Sigmoid colon (tissue), 7 donors: ENCODE results near the gene GLIS1. TPM values are rescaled to one million over a fixed set of nuclear protein-coding genes. Genes with fewer than 3 reads are reported as not detected.

Experiments used
- DNase-seq: peaks from one replicate; pipeline ENCODE4 v3.0.0-alpha.2; 2019
- H3K27ac ChIP-seq, 4 donors: fragments of 200-600 bp; sonication (generic); one replicate each; pipeline ENCODE4 v1.5.1; 2016 to 2019; ENCODE audit warnings: mild to moderate bottlenecking in 1 of 4
- H3K27me3 ChIP-seq, 3 donors: fragments of 200-600 bp; sonication (generic); one replicate each; pipeline ENCODE4 v1.5.1; 2019; ENCODE audit warnings: mild to moderate bottlenecking in 1 of 3
- H3K36me3 ChIP-seq, 4 donors: fragments of 200-600 bp; sonication (generic); one replicate each; pipeline ENCODE4 v1.5.1; 2016 to 2019
- H3K4me1 ChIP-seq, 4 donors: fragments of 200-600 bp; sonication (generic); one replicate each; pipeline ENCODE4 v1.5.1; 2017 to 2019
- H3K4me3 ChIP-seq, 4 donors: fragments of 200-600 bp; sonication (generic); one replicate each; pipeline ENCODE4 v1.5.1; 2017 to 2019; ENCODE audit warnings: mild to moderate bottlenecking in 2 of 4, moderate library complexity in 1 of 4
- H3K9me3 ChIP-seq, 4 donors: fragments of 200-600 bp in 3 of 4; sonication (generic) in 3 of 4; one replicate each; pipeline versions ENCODE4 v1.5.1 to v1.6.1; 2013 to 2019
- CTCF ChIP-seq, 4 experiments: fragments of 450-650 bp in 3 of 4; fragments of 200-600 bp in 1 of 4; IDR thresholded peaks; one replicate each; pipeline ENCODE4 v1.5.1; 2016 to 2019; ENCODE audit warnings: antibody characterized with exemption in 4 of 4, mild to moderate bottlenecking in 3 of 4, moderate library complexity in 2 of 4
- EP300 ChIP-seq, 4 donors: sonication (generic); formaldehyde crosslinking; IDR thresholded peaks; one replicate each; pipeline ENCODE4 v1.6.1; 2017; ENCODE audit warnings: antibody characterized with exemption in 4 of 4
- POLR2A ChIP-seq, 2 donors: fragments of 450-650 bp; IDR thresholded peaks; one replicate each; pipeline ENCODE4 v1.6.1; 2016; ENCODE audit warnings: antibody characterized with exemption in 2 of 2, mild to moderate bottlenecking in 2 of 2, moderate library complexity in 2 of 2
- POLR2AphosphoS5 ChIP-seq, 4 donors: sonication (generic); formaldehyde crosslinking; IDR thresholded peaks; one replicate each; pipeline ENCODE4 v1.6.1; 2017; ENCODE audit warnings: antibody characterized with exemption in 4 of 4
- whole genome bisulfite sequencing, 2 donors: extraction: QIAGEN DNeasy Blood & Tissue Kit; methylation state at CpG; one replicate each; pipeline ENCODE4 v1.1.7; 2013; 5-methylcytosine and 5-hydroxymethylcytosine counted together
- intact Hi-C: fragments of 100-400 bp; cut with DNase I; formaldehyde crosslinking; loops from one replicate; pipeline ENCODE4 v1.15.1; 2023
- polyA plus RNA-seq, 3 donors: library from polyadenylated mRNA; stranded (reverse); fragments of 200-250 nt; gene quantifications; one replicate each; pipeline ENCODE4 v1.2.3, GENCODE V29; 2013
- total RNA-seq, 4 donors: library from RNA; depleted of rRNA; stranded (reverse); fragments of >200 nt; gene quantifications; one replicate each; pipeline ENCODE4 v1.1.0, GENCODE V29; 2016
- donor health status: healthy with polysubstance abuse.
- donor health status: Bipolar disorder and iron deficiency.
- donor health status: healthy.

GLIS1 gene
- total and polyA plus RNA-seq, 7 donors, result 0.16 to 0.83 (median 0.32) TPM; not detected in 4

- Histone ChIP-seq H3K36me3 (no peaks in the 10 kb centered on the region), H3K9me3 (no peaks in the 10 kb centered on the region), H3K27ac (no peak overlapping the region), H3K4me1 (peaks cover 0 to 25% (median 12%) of the 10 kb centered on the region in 4 donors), H3K27me3 (no peaks in the 10 kb centered on the region), H3K4me3 (no peak overlapping the region)
- WGBS, 2 donors, result 74 to 81% methylated on average over 11 of the region's 11 CpGs
- TF ChIP-seq POLR2AphosphoS5 (IDR thresholded peaks at IDR 0.05) (no peak), CTCF (IDR thresholded peaks at IDR 0.05) (no peak), EP300 (IDR thresholded peaks at IDR 0.05) (no peak), POLR2A (IDR thresholded peaks at IDR 0.05) (no peak)
- no peak for DNase-seq
- intact Hi-C loops, result no loop called here
Observed at GRCh38 chr1:53521924-53522552, 216.9 kb downstream of the GLIS1 start.

GRCh38 chr1:53520481-53520880 is 218.5 kb downstream of the GLIS1 start:
- H3K4me1 ChIP-seq, result peaks cover 0 to 10% (median 0%) of the 10 kb centered on the region in 4 donors
- no peaks in the 10 kb centered on the region for H3K9me3 ChIP-seq
- TF ChIP-seq POLR2AphosphoS5 (IDR thresholded peaks at IDR 0.05), result no peak
- TF ChIP-seq CTCF (IDR thresholded peaks at IDR 0.05), result no peak
- no peak for TF ChIP-seq EP300 (IDR thresholded peaks at IDR 0.05)
- TF ChIP-seq POLR2A (IDR thresholded peaks at IDR 0.05), result no peak
- H3K27me3 ChIP-seq, result no peaks in the 10 kb centered on the region
- intact Hi-C loops, result no loop called here
- 88 to 93% methylated on average over 13 of the region's 13 CpGs for WGBS, 2 donors
- H3K36me3 ChIP-seq, result no peaks in the 10 kb centered on the region
- no peak overlapping the region for H3K4me3 ChIP-seq
- H3K27ac ChIP-seq, result no peak overlapping the region
- no peak for DNase-seq

- TF ChIP-seq POLR2AphosphoS5 (IDR thresholded peaks at IDR 0.05), result no peak
- TF ChIP-seq POLR2A (IDR thresholded peaks at IDR 0.05), result no peak
- Histone ChIP-seq H3K4me3 (no peak overlapping the region), H3K27me3 (no peaks in the 10 kb centered on the region), H3K4me1 (no peaks in the 10 kb centered on the region), H3K9me3 (no peaks in the 10 kb centered on the region), H3K27ac (no peak overlapping the region), H3K36me3 (no peaks in the 10 kb centered on the region)
- intact Hi-C loops, result no loop called here
- WGBS, 2 donors, result 69 to 72% methylated on average over 8 of the region's 8 CpGs
- DNase-seq, result no peak
Observed at GRCh38 chr1:53519421-53519820, 219.5 kb downstream of the GLIS1 start.

GRCh38 chr1:53518775-53519174 is 220.2 kb downstream of the GLIS1 start:
- DNase-seq, result no peak
- Histone ChIP-seq H3K9me3 (no peaks in the 10 kb centered on the region), H3K4me1 (no peaks in the 10 kb centered on the region), H3K27me3 (no peaks in the 10 kb centered on the region), H3K27ac (no peak overlapping the region), H3K36me3 (no peaks in the 10 kb centered on the region), H3K4me3 (no peak overlapping the region)
- no peak for TF ChIP-seq POLR2A (IDR thresholded peaks at IDR 0.05)
- no peak for TF ChIP-seq POLR2AphosphoS5 (IDR thresholded peaks at IDR 0.05)
- no peak for TF ChIP-seq CTCF (IDR thresholded peaks at IDR 0.05)
- TF ChIP-seq EP300 (IDR thresholded peaks at IDR 0.05), result no peak
- intact Hi-C loops, result no loop called here
- WGBS, 2 donors, result 78 to 89% methylated on average over 6 of the region's 6 CpGs

- no peak for DNase-seq
- intact Hi-C loops, result no loop called here
- WGBS, 2 donors, result 85% methylated on average over 19 of the region's 19 CpGs
- H3K27ac ChIP-seq, result no peak overlapping the region
- H3K4me3 ChIP-seq, result no peak overlapping the region
- H3K9me3 ChIP-seq, result no peaks in the 10 kb centered on the region
- no peak for TF ChIP-seq POLR2A (IDR thresholded peaks at IDR 0.05)
- TF ChIP-seq POLR2AphosphoS5 (IDR thresholded peaks at IDR 0.05), result no peak
- TF ChIP-seq CTCF (IDR thresholded peaks at IDR 0.05), result no peak
- TF ChIP-seq EP300 (IDR thresholded peaks at IDR 0.05), result no peak
- H3K36me3 ChIP-seq, result no peaks in the 10 kb centered on the region
- no peaks in the 10 kb centered on the region for H3K27me3 ChIP-seq
- peaks cover 0 to 5% (median 3%) of the 10 kb centered on the region in 4 donors for H3K4me1 ChIP-seq
Observed at GRCh38 chr1:53517821-53518352, 221.1 kb downstream of the GLIS1 start.
